K562 treated with DMSO at 1 percent for 12 hours (cell line): ENCODE data around the gene C2CD4D. TPM values are rescaled to one million over a fixed set of nuclear protein-coding genes. Genes with fewer than 3 reads are reported as not detected.

Experiments
- total RNA-seq: library from RNA; unstranded; fragments of 300-600 nt; gene quantifications from 2 replicates; pipeline ENCODE4 v1.2.3, GENCODE V29; 2022; ENCODE audit not compliant: insufficient read depth

Gene C2CD4D
- not detected in 2 replicates for total RNA-seq

DNA sequence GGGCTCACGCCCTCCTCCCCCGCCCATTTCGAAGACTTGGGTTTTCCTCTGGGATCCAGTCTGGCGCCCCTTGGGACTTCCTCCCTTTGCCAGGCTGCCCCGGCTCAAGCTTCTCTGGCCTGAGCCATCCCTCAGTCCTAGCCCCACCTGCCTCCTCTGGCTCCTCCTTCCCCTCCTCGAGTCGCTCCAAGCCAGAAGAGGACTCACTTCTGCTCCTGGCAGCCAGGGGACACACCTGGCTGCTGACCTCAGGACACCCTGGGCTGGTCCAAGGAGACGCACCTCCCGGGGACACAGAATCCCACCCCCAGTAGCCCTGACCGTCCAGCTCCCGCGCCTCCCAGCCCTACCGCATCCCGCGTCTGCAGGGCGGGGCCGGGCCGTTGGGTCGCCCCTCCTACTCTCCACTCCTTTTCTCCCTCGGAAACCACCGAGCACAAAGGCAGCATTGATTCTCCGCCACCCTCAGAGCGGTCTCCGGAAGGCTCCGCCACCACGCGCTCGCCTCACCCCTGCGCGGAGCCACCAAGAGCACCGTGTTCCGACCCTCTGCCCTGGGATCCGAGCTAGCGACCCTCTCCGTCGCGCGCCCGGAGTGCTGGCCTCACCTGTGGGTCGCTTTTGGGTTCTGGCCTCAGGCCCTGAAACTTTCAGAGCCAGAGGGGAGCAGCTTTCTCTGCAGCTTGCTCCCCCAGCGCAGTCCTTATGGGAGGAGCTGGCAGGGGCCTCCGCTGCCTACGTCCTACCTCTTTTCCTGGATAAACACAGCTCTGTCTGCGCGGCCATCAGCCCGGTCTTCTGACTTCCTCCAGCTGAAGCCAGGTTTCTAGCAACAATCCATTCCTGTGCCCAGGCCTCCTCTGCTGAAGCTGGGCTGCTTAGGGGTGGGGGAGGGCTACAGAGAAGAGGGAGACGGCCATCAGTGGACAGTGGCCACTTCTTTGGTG, at the start of gene C2CD4D:
TSS of gene C2CD4D (minus strand) at position 364 of the 947 bp plus-strand sequence. CDS start 831 bp downstream, outside the sequence.

DNA sequence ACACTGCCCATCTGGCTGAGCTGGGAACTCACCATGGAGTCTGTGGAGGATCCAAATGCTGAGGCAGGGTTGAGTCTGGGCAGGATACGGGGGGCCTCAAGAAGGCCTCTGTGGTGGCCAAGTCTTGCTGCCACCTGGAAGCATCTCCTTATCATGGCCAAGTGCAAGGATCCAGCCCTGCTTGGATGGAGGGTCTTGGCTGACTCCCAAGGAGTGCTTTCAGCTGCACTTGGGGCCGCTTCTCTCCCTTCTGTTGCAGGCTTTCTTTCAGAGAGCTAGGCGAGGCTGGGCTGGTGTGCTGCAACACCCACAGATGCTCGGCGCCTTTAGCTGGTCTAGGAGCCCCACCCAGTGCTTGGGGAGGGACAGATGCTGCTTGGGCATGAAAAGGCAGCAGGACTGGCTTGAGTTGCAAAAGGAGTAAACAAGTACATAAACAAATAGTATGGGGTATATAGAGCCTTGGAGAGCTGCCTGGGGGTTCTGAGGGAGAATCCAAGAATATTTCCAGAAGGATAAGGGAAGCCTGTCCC, 13.9 kb upstream of the C2CD4D start, which contains the start of gene THEM5:
TSS of gene THEM5 (minus strand) at position 302 of the 533 bp plus-strand sequence. CDS start at position 155, 147 bp downstream.

DNA sequence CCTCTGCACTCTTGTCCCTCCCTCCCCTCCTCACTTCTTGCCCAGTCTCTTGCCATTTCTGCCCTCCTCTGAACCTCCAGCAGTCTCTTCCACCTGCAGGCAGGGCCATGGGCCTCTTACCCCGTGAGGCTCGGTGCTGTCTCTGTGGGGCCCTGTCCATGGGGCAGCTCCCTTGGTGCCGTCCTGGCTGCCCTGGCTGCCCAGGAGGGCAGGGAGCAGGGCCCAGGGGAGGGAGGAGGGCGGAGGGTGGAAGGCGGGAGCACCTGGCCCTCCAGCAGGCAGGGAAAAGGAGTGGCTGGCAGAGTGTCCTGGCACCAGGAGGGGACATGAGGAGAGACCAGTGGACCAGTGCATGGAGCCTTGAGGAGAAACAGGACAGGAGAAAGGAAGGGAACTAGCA, 8.0 kb downstream of the C2CD4D start, which contains the start of gene RORC:
TSS of gene RORC (minus strand) at position 198 of the 400 bp plus-strand sequence. CDS start at position 160, 38 bp downstream.

DNA sequence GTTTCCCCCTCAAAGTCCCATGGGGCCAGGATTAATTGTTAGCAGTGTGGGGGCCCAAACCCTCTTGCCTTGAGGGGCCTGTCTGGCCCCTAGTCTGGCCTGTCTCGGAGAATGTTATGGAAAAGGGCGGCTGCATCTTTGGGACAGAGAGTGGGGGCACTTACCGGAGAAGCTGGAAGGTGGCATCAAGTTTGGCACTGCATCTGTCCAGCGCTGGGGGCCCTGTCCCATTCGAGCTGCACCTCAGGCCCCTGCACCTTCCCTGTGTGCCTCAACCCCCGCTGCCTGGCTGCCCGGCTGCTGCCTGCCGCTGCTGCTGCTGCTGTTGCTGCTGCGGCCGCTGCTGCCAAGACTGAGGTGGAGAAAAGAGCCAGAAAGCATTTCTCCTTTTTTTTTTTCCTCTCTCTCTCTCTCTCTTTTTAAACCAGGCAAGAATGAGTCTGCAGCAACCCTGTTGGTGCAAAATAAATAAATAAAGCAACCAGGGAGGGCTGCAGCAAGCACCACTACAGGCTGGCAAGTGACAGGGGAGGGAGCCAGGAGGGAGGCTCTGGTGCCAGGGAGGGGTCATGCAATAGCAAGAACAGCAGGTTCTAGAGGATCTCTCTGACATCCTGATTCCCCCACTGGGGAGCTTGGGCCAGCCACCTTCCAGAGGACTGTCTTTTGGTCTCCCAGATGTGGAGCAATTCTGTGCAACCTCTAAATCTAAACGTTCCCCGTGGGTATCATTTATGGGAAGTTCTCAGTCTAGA, 34.4 kb downstream of the C2CD4D start, which contains the start of gene LINGO4:
TSS of gene LINGO4 (minus strand) at position 354 of the 755 bp plus-strand sequence. CDS start 2,715 bp downstream, outside the sequence.

DNA sequence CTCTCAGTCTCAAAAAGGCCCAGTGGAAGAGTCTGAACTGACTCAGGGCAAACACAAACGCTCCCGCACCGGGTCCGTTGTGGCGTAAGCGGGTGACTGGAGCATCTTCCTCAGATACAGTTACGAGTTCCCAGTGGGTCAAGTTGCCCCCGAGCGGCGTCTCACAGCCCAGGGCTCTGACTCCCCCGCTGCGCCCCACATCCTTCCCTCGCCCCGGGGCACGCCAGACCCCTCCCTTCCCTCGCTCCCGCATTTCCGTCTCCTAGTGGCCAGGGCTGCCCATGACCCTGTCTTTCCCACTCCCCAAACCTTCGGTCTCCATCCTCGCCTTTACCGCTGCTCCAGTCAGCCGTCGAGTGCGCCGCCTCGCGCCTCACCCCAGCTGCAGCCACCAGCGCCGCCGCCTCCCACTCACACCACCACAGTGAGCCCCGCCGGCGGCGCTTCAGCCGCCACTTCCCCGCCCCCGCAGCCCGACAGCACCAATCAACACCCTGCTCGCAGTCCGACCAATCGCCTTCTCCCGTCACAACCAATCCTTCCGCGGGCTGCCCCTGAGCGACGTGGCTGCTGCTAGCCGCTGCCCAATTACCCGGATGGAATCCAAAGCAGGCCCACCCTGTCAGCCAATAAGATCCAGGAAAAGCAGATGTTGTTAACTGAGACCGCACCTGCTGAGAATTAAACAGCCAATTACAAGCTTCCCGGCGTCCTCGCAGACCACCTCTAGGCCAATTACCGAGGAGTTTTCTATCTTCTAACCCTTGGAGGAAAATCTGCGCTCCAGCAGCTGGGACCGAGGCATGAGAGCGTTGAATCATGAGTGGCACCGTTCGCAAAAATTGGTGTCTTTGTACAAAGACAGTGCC, 49.3 kb downstream of the C2CD4D start, which contains the start of gene TDRKH:
TSS of gene TDRKH (minus strand) at position 430 of the 869 bp plus-strand sequence. CDS start 7,478 bp downstream, outside the sequence.

Other genes starting within 250 kb of the C2CD4D start
- 3.6 and 7.5 TPM in 2 replicates for gene SNX27, start 227.8 kb downstream of the C2CD4D start, total RNA-seq
- gene CELF3, start 123.0 kb downstream of the C2CD4D start, total RNA-seq: not detected in 2 replicates
- gene RIIAD1, start 118.3 kb downstream of the C2CD4D start, total RNA-seq: not detected in 2 replicates
- 86.0 and 90.4 TPM in 2 replicates for gene MRPL9, start 76.3 kb downstream of the C2CD4D start, total RNA-seq
- gene TDRKH, start 49.3 kb downstream of the C2CD4D start, total RNA-seq: 5.3 and 14.2 TPM in 2 replicates
- gene LINGO4, start 34.4 kb downstream of the C2CD4D start, total RNA-seq: not detected in 2 replicates
- not detected in 2 replicates for gene RORC, start 8.0 kb downstream of the C2CD4D start, total RNA-seq
- not detected in 2 replicates for gene THEM5, start 13.9 kb upstream of the C2CD4D start, total RNA-seq
- 12.1 and 30.6 TPM in 2 replicates for gene THEM4, start 69.7 kb upstream of the C2CD4D start, total RNA-seq
- not detected in 2 replicates for gene S100A10, start 154.0 kb upstream of the C2CD4D start, total RNA-seq
- 532 and 585 TPM in 2 replicates for gene S100A11, start 197.2 kb upstream of the C2CD4D start, total RNA-seq
- not detected in 2 replicates for gene TCHHL1, start 249.2 kb upstream of the C2CD4D start, total RNA-seq